ENCODE results near the gene NCKAP1. TPM values are rescaled to one million over a fixed set of nuclear protein-coding genes. Genes with fewer than 3 reads are reported as not detected.

Gene NCKAP1
- polyA plus RNA-seq, 10 donors, result 78.1 to 122 (median 95.8) TPM

- DNase-seq, result no peak
Measured at GRCh38 chr2:182952741-182953450, 85.4 kb downstream of the NCKAP1 start.

GRCh38 chr2:182951948-182952663, 86.2 kb downstream of the NCKAP1 start:
- DNase-seq, result no peak

GRCh38 chr2:182950546-182950945, 87.7 kb downstream of the NCKAP1 start:
- DNase-seq, result no peak

GRCh38 chr2:182949572-182950189, 88.6 kb downstream of the NCKAP1 start:
- DNase-seq, result no peak

- no peak for DNase-seq
Measured at GRCh38 chr2:182949052-182949451, 89.2 kb downstream of the NCKAP1 start.

GRCh38 chr2:182946958-182947369, 91.3 kb downstream of the NCKAP1 start:
- DNase-seq, result no peak

- no peak for DNase-seq
Measured at GRCh38 chr2:182943339-182943738, 94.9 kb downstream of the NCKAP1 start.

- DNase-seq, result no peak
Measured at GRCh38 chr2:182942756-182943155, 95.5 kb downstream of the NCKAP1 start.

GRCh38 chr2:182941919-182942318, 96.3 kb downstream of the NCKAP1 start:
- DNase-seq, result no peak

GRCh38 chr2:182941121-182941722, 97.0 kb downstream of the NCKAP1 start:
- DNase-seq, result peak in 2 of 3 donors; percentile 3 to 8

GRCh38 chr2:182937870-182938269, 100.4 kb downstream of the NCKAP1 start:
- no peak for DNase-seq

- DNase-seq, result no peak
Measured at GRCh38 chr2:182933629-182934028, 104.6 kb downstream of the NCKAP1 start.

- DNase-seq, result no peak
Measured at GRCh38 chr2:182929972-182930371, 108.3 kb downstream of the NCKAP1 start.

- DNase-seq, result no peak
Measured at GRCh38 chr2:182924306-182924705, 114.0 kb downstream of the NCKAP1 start.

GRCh38 chr2:182921234-182921633, 117.0 kb downstream of the NCKAP1 start:
- DNase-seq, result no peak

GRCh38 chr2:182920631-182921056, 117.6 kb downstream of the NCKAP1 start:
- DNase-seq, result no peak

GRCh38 chr2:182920089-182920488, 118.2 kb downstream of the NCKAP1 start:
- no peak for DNase-seq

- DNase-seq, result no peak
Measured at GRCh38 chr2:182918961-182919652, 119.2 kb downstream of the NCKAP1 start.

- no peak for DNase-seq
Measured at GRCh38 chr2:182917924-182918323, 120.3 kb downstream of the NCKAP1 start.

GRCh38 chr2:182916417-182916816, 121.8 kb downstream of the NCKAP1 start:
- no peak for DNase-seq
